ENCODE data around the gene CACNA1C. TPM values are rescaled to one million over a fixed set of nuclear protein-coding genes. Genes with fewer than 3 reads are reported as not detected.

The CACNA1C gene
- polyA plus RNA-seq, 1 of the 3 experiments (the other 2 are of a cell fraction) = 1.5 TPM

DNA sequence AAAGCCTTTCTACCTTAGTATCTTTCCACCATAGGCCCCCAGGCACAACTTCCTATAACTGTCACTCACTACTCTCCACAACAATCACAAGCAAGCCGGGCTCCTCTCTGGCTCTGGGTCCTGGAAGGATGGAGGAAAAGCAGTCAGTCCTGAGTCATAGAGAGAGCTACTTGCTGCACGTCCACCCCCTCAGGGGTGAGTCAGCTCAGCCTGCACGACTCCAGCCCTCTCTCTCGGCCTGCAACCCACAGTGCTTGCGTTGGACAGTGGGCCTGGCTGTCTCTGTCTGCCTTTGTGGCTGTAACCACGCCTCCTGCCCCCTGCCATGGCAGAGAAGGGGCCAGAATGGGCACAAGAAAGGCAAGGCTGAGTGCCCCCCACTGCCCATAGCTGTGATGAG lies 587.9 kb downstream of the CACNA1C start:
- H3F3A ChIP-seq (replicated peaks; ENCODE audit: insufficient read depth) = peaks cover 6% of the 10 kb centered on the region
- H3K9ac ChIP-seq = peak overlapping the region; percentile 59
- WGBS (ENCODE audit: low lambda C conversion rate) = 0% methylated on average over 4 of the region's 6 CpGs
- H3K9me2 ChIP-seq = no peaks in the 10 kb centered on the region
- ChIA-PET POLR2A (no interaction called here), CTCF (interaction anchor here (1.1 to 1.6 kb wide), 2 partner anchors 14 to 700 kb away, joined by 3 to 4 read pairs; no protein-coding TSS in a partner anchor)
- peaks cover 2 to 12% of the 10 kb centered on the region in 2 experiments; a peak in 3 of 4 replicates for H3K4me1 ChIP-seq (ENCODE audit: control insufficient read depth in 1 of 2, insufficient read depth in 2 of 2, low read depth in 1 of 2, low read length in 1 of 2)
- peak overlapping the region; percentile 36; the same call in 1 of the 2 replicates for H3K4me2 ChIP-seq
- H3K9me3 ChIP-seq = no peaks in the 10 kb centered on the region
- H3K27ac ChIP-seq (ENCODE audit: low read depth in 2 of 2, low read length in 1 of 2) = peak overlapping the region in 1 of 2 experiments; percentile 77; a peak in 2 of 4 replicates
- TF ChIP-seq TAF1 (IDR thresholded peaks at IDR 0.05; ENCODE audit: borderline replicate concordance, low read depth, low read length) (peak; percentile 37; the same call in 1 of the 2 replicates), TCF12 (IDR thresholded peaks at IDR 0.05) (peak; percentile 59), RFX5 (IDR thresholded peaks at IDR 0.05; ENCODE audit: low read length) (no peak), FOSL2 (IDR thresholded peaks at IDR 0.05; ENCODE audit: borderline replicate concordance, low read depth) (peak; percentile 95), SIN3A (IDR thresholded peaks at IDR 0.05; ENCODE audit: borderline replicate concordance, low read depth, low read length) (peak; percentile 34; the same call in 1 of the 2 replicates), POLR2AphosphoS5 (IDR thresholded peaks at IDR 0.05; ENCODE audit: low read depth, low read length) (peak; percentile 41; the same call in 1 of the 2 replicates), JUND (IDR thresholded peaks at IDR 0.05) (peak; percentile 88)
- TF ChIP-seq, protein P1, sequence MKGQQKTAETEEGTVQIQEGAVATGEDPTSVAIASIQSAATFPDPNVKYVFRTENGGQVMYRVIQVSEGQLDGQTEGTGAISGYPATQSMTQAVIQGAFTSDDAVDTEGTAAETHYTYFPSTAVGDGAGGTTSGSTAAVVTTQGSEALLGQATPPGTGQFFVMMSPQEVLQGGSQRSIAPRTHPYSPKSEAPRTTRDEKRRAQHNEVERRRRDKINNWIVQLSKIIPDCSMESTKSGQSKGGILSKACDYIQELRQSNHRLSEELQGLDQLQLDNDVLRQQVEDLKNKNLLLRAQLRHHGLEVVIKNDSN (IDR thresholded peaks at IDR 0.05; ENCODE audit: borderline replicate concordance, low read depth) = no peak
- TF ChIP-seq, protein P2, sequence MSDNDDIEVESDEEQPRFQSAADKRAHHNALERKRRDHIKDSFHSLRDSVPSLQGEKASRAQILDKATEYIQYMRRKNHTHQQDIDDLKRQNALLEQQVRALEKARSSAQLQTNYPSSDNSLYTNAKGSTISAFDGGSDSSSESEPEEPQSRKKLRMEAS (IDR thresholded peaks at IDR 0.05; ENCODE audit: low read depth) = peak; percentile 75; the same call in 1 of the 2 replicates
- TF ChIP-seq, protein P3, sequence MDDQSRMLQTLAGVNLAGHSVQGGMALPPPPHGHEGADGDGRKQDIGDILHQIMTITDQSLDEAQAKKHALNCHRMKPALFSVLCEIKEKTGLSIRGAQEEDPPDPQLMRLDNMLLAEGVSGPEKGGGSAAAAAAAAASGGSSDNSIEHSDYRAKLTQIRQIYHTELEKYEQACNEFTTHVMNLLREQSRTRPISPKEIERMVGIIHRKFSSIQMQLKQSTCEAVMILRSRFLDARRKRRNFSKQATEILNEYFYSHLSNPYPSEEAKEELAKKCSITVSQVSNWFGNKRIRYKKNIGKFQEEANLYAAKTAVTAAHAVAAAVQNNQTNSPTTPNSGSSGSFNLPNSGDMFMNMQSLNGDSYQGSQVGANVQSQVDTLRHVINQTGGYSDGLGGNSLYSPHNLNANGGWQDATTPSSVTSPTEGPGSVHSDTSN (IDR thresholded peaks at IDR 0.05) = peak; percentile 78
- H4K20me1 ChIP-seq (ENCODE audit: insufficient read depth) = no peaks in the 10 kb centered on the region
- H3K79me2 ChIP-seq (ENCODE audit: insufficient read depth) = no peaks in the 10 kb centered on the region
- peak overlapping the region; percentile 84 for H2AFZ ChIP-seq (ENCODE audit: low read depth)
- no peak for DNase-seq
- H3K4me3 ChIP-seq (ENCODE audit: low read depth in 2 of 2, low read length in 1 of 2) = no peak overlapping the region
- H3K36me3 ChIP-seq (replicated peaks in 1 of 2; ENCODE audit: control insufficient read depth in 1 of 2, insufficient read depth in 2 of 2, low read length in 1 of 2) = no peaks in the 10 kb centered on the region
- no peaks in the 10 kb centered on the region for H3K27me3 ChIP-seq (ENCODE audit: insufficient read depth)

DNA sequence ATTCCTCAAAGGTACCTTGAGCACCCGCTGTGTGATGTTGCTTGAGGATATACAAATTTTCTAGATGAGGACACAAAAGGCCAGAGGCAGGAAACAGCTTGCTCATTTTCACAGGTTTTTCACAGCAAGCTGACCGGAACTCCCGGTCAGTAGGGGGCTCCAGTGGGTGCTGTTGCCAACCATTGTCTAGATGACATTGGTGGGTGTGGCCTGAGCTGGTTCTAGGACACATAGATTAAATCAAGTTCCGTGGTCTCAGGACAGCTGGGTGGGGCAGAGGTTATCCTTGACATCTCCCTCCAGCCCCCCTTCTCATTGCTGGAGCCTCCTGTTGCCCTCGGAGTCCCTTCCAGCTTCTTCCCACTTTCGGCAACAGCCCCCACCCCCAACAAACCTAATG lies 588.4 kb downstream of the CACNA1C start:
- Histone ChIP-seq H3F3A (replicated peaks; ENCODE audit: insufficient read depth) (peaks cover 6% of the 10 kb centered on the region), H3K36me3 (replicated peaks in 1 of 2; ENCODE audit: control insufficient read depth in 1 of 2, insufficient read depth in 2 of 2, low read length in 1 of 2) (no peaks in the 10 kb centered on the region), H3K4me3 (ENCODE audit: low read depth in 2 of 2, low read length in 1 of 2) (no peak overlapping the region), H3K9ac (peak overlapping the region; percentile 59), H3K4me1 (ENCODE audit: control insufficient read depth in 1 of 2, insufficient read depth in 2 of 2, low read depth in 1 of 2, low read length in 1 of 2) (peaks cover 2 to 12% of the 10 kb centered on the region in 2 experiments; a peak in 3 of 4 replicates), H3K79me2 (ENCODE audit: insufficient read depth) (no peaks in the 10 kb centered on the region), H3K4me2 (peak overlapping the region; percentile 36; the same call in 1 of the 2 replicates), H3K27ac (ENCODE audit: low read depth in 2 of 2, low read length in 1 of 2) (peak overlapping the region in 1 of 2 experiments; percentile 77; a peak in 2 of 4 replicates), H3K9me2 (no peaks in the 10 kb centered on the region), H4K20me1 (ENCODE audit: insufficient read depth) (no peaks in the 10 kb centered on the region), H3K27me3 (ENCODE audit: insufficient read depth) (no peaks in the 10 kb centered on the region), H3K9me3 (no peaks in the 10 kb centered on the region), H2AFZ (ENCODE audit: low read depth) (peak overlapping the region; percentile 84)
- no peak for DNase-seq
- ChIA-PET CTCF (interaction anchor here (1.1 to 1.6 kb wide), 2 partner anchors 15 to 701 kb away, joined by 3 to 4 read pairs; no protein-coding TSS in a partner anchor), POLR2A (no interaction called here)
- 80% methylated on average over 6 of the region's 6 CpGs for WGBS (ENCODE audit: low lambda C conversion rate)
- TF ChIP-seq CHD2 (IDR thresholded peaks at IDR 0.05; ENCODE audit: low read length, partially characterized antibody) = no peak
- TF ChIP-seq, protein P4, sequence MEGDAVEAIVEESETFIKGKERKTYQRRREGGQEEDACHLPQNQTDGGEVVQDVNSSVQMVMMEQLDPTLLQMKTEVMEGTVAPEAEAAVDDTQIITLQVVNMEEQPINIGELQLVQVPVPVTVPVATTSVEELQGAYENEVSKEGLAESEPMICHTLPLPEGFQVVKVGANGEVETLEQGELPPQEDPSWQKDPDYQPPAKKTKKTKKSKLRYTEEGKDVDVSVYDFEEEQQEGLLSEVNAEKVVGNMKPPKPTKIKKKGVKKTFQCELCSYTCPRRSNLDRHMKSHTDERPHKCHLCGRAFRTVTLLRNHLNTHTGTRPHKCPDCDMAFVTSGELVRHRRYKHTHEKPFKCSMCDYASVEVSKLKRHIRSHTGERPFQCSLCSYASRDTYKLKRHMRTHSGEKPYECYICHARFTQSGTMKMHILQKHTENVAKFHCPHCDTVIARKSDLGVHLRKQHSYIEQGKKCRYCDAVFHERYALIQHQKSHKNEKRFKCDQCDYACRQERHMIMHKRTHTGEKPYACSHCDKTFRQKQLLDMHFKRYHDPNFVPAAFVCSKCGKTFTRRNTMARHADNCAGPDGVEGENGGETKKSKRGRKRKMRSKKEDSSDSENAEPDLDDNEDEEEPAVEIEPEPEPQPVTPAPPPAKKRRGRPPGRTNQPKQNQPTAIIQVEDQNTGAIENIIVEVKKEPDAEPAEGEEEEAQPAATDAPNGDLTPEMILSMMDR (IDR thresholded peaks at IDR 0.05) = peak; percentile 58
